Hepatocyte (in vitro differentiated cells): ENCODE data around the gene KIF17.

Experiments used
- EZH2 ChIP-seq: fragments of 200-600 bp; sonication (generic); IDR thresholded peaks from 2 replicates; pipeline ENCODE4 v1.6.1; 2016; ENCODE audit warnings: antibody characterized with exemption, mild to moderate bottlenecking, borderline replicate concordance
- TF ChIP-seq, protein P1 (sequence below): fragments of 200-600 bp; sonication (generic); IDR thresholded peaks from 2 replicates; pipeline ENCODE4 v1.5.1; 2016; ENCODE audit warnings: antibody characterized with exemption, mild to moderate bottlenecking; ENCODE audit not compliant: poor library complexity

DNA sequence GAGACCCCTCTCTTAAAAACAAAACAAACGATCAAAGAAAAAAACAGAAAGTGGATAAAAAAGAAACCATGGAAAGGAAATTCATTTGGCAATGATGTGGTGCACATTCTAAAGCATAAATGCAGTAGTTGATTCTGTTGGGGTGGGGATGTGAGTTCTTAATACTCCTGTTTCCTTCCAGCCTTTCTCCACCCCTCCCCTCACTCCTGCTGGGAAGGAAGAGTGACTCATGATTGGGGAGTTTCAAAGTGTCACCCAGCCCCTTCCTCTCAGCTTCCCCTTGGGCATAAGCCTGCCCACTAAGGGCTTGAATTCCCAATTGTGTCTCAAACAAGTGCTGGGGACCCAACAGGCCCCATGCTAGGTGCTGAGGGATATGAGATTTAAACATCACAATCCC is 91.3 kb downstream of the KIF17 start:
- TF ChIP-seq, protein P1, sequence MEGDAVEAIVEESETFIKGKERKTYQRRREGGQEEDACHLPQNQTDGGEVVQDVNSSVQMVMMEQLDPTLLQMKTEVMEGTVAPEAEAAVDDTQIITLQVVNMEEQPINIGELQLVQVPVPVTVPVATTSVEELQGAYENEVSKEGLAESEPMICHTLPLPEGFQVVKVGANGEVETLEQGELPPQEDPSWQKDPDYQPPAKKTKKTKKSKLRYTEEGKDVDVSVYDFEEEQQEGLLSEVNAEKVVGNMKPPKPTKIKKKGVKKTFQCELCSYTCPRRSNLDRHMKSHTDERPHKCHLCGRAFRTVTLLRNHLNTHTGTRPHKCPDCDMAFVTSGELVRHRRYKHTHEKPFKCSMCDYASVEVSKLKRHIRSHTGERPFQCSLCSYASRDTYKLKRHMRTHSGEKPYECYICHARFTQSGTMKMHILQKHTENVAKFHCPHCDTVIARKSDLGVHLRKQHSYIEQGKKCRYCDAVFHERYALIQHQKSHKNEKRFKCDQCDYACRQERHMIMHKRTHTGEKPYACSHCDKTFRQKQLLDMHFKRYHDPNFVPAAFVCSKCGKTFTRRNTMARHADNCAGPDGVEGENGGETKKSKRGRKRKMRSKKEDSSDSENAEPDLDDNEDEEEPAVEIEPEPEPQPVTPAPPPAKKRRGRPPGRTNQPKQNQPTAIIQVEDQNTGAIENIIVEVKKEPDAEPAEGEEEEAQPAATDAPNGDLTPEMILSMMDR: no peak
- TF ChIP-seq EZH2: no peak
